SK-N-SH treated with all-trans-retinoic acid at 6 μM for 48 hours (cell line): Measurements from ENCODE around the gene RPS4Y2.

Experiments
- OSR1 ChIP-seq: fragments of 250-450 bp; sonication (Bioruptor Pico); IDR thresholded peaks from 2 replicates; pipeline ENCODE4 v1.8.0; 2022; ENCODE audit warnings: moderate library complexity, mild to moderate bottlenecking, inconsistent platforms
- RARB ChIP-seq: fragments of 250-450 bp; sonication (Bioruptor Pico); IDR thresholded peaks from 2 replicates; pipeline ENCODE4 v1.8.0; 2021; ENCODE audit warnings: mild to moderate bottlenecking, moderate library complexity
- TF ChIP-seq, protein P1 (sequence below): fragments of 250-450 bp; sonication (Bioruptor Pico); IDR thresholded peaks from 2 replicates; pipeline ENCODE4 v1.8.0; 2020; ENCODE audit warnings: mild to moderate bottlenecking, moderate library complexity, borderline replicate concordance

DNA sequence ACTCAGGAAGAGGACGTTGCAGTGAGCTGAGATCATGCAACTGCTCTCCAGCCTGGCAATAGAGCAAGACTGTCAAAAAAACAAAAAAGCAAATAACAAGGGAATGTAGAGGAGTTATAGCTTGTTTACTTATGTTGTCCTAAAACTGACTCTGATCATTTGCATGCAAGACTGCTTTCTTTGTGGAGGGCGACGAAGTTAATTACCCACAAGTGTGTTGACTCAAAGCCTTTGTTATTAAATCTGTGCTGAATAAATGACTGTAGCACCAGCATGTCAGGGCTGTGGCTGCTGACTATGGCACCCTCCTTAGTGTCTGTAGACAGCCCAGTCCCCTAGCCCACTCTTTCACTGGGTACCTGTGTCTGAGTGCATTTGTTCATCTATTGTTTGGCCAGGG lies 50.3 kb downstream of the RPS4Y2 start:
- TF ChIP-seq, protein P1, sequence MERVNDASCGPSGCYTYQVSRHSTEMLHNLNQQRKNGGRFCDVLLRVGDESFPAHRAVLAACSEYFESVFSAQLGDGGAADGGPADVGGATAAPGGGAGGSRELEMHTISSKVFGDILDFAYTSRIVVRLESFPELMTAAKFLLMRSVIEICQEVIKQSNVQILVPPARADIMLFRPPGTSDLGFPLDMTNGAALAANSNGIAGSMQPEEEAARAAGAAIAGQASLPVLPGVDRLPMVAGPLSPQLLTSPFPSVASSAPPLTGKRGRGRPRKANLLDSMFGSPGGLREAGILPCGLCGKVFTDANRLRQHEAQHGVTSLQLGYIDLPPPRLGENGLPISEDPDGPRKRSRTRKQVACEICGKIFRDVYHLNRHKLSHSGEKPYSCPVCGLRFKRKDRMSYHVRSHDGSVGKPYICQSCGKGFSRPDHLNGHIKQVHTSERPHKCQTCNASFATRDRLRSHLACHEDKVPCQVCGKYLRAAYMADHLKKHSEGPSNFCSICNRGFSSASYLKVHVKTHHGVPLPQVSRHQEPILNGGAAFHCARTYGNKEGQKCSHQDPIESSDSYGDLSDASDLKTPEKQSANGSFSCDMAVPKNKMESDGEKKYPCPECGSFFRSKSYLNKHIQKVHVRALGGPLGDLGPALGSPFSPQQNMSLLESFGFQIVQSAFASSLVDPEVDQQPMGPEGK (CRISPR knock-in tag), result no peak
- TF ChIP-seq OSR1 (CRISPR knock-in tag) (no peak), RARB (CRISPR knock-in tag) (no peak)
